NB4 (cell line): ENCODE results near the gene TSPAN18.

Source experiments
- CTCF ChIP-seq: IDR thresholded peaks from one replicate; pipeline ENCODE4 v1.5.1; 2012; ENCODE audit warnings: low read depth, low read length
- MAX ChIP-seq: IDR thresholded peaks from 2 replicates; pipeline ENCODE4 v1.6.1; 2011; ENCODE audit warnings: low read depth, low read length
- MYC ChIP-seq: IDR thresholded peaks from 2 replicates; pipeline ENCODE4 v1.6.1; 2011; ENCODE audit warnings: low read depth, low read length
- POLR2A ChIP-seq: IDR thresholded peaks from 2 replicates; pipeline ENCODE4 v1.6.1; 2011; ENCODE audit warnings: mild to moderate bottlenecking; ENCODE audit not compliant: insufficient read length; ENCODE audit errors: extremely low read depth

GRCh38 chr11:44808053-44808753 is 81.4 kb downstream of the TSPAN18 start:
- TF ChIP-seq POLR2A (no peak), CTCF (no peak), MYC (no peak), MAX (no peak)
